ENCODE data around the gene OTX1.

- TF ChIP-seq, protein P1, sequence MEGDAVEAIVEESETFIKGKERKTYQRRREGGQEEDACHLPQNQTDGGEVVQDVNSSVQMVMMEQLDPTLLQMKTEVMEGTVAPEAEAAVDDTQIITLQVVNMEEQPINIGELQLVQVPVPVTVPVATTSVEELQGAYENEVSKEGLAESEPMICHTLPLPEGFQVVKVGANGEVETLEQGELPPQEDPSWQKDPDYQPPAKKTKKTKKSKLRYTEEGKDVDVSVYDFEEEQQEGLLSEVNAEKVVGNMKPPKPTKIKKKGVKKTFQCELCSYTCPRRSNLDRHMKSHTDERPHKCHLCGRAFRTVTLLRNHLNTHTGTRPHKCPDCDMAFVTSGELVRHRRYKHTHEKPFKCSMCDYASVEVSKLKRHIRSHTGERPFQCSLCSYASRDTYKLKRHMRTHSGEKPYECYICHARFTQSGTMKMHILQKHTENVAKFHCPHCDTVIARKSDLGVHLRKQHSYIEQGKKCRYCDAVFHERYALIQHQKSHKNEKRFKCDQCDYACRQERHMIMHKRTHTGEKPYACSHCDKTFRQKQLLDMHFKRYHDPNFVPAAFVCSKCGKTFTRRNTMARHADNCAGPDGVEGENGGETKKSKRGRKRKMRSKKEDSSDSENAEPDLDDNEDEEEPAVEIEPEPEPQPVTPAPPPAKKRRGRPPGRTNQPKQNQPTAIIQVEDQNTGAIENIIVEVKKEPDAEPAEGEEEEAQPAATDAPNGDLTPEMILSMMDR (IDR thresholded peaks at IDR 0.05; ENCODE audit: low read length), result no peak
- no peak for TF ChIP-seq EZH2 (IDR thresholded peaks at IDR 0.05; ENCODE audit: borderline replicate concordance, low read length)
Measured at GRCh38 chr2:63049970-63050333, 678 bp upstream of the OTX1 start.

All from OCI-LY1 (cell line).